GM18909 (cell line): ENCODE measurements around the gene MARCHF10.

Experiments used
- ATAC-seq: cut with Tn5 transposase; IDR thresholded peaks from one replicate; pipeline ENCODE4 v1.9.1; 2021; ENCODE audit warnings: mild to moderate bottlenecking; ENCODE audit not compliant: unreplicated experiment, poor library complexity

The MARCHF10 gene

GRCh38 chr17:62757500-62757951, 50.6 kb downstream of the MARCHF10 start:
- ATAC-seq = no peak

DNA sequence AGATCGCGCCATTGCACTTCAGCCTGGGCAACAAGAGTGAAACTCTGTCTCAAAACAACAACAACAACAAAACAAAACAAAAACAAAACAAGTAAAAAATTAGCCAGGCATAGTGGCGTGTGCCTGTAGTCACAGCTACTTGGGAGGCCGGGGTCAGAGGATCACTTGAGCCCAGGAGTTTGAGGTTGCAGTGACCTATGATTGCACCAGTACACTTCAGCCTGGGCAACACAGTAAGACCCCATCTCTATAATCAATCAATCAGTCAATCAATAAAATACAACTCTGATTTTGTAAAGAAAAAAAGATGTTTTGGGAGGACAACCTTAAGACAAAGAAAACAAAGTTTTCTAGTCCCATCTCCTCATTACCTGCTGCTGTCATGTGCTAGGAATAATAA, 51.9 kb downstream of the MARCHF10 start:
- no peak for ATAC-seq

DNA sequence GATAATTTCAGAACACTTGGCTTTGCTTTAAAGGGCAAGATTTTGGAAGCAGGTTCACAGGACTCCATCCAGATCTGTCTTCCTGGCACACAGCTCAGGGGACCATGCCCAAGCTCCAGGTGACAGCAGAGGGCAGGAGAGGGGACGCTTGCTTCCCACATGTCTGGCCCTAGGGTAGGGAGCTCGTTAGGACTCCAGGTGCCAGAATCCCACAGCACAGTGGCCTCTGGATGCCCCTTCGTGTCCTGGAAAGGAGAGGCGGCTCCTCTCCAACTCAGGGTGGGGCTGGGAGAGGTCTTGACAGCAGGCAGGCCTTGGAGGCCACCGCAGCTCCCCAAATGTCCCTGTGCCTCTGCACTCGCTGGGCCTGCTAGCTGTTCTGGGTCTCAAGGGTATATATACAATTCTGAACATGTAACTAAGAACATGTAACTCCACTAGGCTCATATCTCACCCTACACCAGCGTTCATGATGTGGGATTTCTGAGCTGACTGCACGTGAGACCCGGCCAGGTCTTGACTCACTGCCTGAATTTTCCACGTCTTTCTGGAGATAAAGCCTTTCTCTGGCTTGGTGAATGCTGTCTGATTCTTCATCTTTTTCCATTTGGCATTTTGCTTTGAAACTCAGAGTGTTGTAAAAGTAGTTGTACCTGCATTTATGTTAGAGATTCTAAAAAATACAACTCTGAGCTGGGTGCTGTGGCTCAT, 52.8 kb downstream of the MARCHF10 start:
- ATAC-seq = no peak

GRCh38 chr17:62754631-62755030, 53.5 kb downstream of the MARCHF10 start:
- ATAC-seq = no peak

- ATAC-seq = no peak
Observed at GRCh38 chr17:62753562-62753961, 54.6 kb downstream of the MARCHF10 start.

- ATAC-seq = no peak
Observed at GRCh38 chr17:62751060-62751691, 56.9 kb downstream of the MARCHF10 start.

DNA sequence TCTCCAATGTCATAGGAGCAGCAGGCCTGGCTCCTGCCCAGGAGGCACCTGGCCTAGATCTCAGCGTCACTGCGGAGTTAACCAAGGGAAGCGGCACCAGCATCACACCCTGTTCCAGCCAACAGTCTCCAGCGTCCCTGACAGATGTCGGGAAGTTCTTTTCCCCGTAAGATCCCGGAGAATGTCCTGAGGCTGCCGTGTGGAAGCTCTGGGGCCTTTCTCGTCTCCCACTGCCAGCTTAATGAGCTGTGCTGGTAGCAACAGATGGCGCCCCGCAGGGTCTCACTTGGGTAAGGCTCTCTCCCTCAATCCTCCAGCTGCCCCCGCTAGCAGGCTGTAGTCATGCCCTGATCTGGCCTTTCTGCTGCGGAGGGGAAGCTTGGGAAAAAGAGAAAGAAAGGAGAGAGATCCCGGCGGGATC, 57.5 kb downstream of the MARCHF10 start:
- no peak for ATAC-seq

- ATAC-seq = no peak
Observed at GRCh38 chr17:62749926-62750325, 58.2 kb downstream of the MARCHF10 start.

DNA sequence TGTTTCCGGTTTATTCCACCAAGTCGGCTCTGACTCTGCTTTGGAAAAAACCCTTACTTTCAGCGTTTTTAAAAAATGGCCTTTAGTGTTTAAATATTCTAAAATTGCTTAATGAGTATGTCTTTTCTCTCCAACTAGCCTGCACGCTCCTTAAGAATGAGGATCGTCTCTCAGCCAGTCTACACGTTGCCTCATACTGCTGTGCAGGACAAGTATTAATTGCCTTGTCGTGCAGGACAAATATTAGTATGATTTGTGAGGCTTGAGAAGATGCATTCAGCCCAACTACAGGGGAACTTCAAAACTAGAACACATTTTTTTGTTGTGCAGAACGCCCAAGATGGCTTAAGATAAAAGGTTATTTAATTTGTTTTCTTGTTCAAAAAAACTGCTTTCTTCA, 61.2 kb downstream of the MARCHF10 start:
- ATAC-seq = no peak

DNA sequence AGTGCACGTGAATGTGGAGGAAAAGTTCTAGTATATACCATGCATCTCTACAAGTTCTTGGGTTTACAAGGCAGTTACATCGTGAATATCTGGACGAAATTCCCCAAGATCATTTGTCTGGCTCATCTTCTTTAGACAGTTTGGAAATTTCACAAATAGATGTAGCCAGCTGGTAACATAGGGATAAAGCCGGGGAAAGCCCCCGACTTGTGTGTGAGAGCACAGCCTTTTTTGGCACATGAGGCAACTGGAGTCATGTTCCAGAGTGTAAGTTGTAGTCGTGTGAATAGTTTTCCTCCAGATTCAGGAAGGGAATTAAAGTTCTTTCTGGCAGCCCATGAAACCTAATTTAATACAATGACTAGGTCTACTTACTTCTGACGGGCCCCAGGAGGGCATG, 62.3 kb downstream of the MARCHF10 start:
- ATAC-seq = no peak

GRCh38 chr17:62744259-62744658, 63.9 kb downstream of the MARCHF10 start:
- no peak for ATAC-seq

DNA sequence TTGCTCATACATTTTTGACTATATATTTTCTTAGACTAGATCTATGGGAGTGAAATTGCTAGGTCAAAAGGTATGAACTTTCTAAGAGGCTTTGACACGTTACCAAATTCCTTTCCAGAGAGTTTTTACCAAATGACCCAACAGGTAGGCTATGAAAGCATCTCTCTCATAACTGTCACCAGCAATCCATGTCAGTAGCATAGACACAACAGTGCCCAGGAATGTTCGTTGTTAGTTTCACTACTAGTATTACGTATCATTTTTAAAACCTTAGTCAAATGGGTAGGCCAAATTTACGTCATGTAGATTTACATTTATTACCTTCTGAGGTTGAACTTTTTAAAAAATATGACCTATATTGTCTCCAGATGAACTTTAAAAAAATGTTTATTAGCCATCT, 66.8 kb downstream of the MARCHF10 start:
- ATAC-seq = no peak

DNA sequence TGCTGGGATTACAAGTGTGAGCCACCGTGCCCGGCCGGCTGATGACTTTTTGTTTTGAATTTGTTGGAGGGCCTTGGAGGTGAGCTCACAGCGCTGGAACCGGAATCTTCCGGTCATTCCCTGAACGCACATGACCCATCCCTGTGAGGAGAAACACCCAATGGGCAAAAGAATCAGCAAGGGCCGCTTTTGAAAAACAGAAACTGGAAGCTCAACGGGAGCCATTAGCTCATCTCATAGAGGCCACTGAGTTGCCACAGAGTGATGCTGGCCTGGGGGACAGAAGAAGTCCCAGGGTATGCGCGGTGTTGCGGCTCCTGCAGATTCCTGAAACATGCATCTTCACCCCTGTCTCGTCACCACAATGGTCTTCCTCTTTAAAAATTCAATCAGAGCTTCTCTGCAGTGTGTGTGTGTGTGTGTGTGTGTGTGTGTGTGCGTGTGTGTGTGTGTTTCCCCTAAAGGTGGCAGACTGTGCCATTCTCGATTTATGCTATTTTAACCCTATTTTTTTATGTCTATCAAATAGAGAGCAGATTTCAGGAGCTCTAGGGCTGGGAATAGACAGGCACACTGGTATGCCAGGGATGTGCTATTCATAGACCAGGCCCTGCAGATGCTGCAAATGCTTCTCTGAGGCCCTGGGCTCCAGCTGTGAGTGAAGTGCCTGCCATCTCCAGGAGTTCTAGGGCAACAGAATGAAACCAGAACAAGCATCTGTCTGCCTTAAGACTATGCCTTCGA, 68.3 kb downstream of the MARCHF10 start:
- ATAC-seq = no peak

DNA sequence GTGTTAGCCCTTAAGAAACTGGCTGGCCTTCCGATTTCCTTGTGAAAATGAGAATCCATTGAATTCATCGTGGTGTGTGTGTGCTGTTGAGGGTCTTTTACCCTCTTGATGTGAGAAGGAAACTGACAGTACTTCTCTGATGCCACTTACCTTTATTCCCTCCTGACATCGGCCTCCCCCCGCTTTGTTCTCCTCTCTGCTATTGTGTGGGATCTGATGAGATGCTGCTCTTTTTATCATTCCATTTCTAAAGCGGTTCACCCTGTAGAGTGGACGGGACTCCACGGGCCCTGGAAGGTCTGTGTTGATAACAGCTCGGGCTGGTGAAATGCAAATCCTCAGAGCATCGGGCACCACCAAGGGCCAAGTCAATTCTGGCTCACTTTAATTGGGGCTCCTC, 69.8 kb downstream of the MARCHF10 start:
- ATAC-seq = no peak

DNA sequence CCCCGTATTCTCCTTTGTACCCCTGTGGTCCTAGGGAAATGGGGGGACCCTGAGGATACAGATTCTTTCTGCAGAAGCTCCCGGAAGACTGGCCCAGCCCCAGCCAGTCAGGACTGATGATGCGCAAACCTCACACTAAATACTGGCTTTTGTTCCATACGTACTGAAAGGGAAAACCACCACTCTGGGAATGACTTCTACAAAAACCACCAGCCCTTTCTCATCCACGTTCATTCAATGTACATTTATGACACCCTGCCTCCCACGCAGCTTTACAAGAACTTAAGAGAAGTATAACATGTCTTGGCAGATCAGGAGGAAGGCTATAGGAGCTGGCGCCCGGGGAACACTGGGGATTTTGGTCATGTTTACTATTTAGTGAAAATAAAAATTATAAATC, 70.6 kb downstream of the MARCHF10 start:
- ATAC-seq = no peak

DNA sequence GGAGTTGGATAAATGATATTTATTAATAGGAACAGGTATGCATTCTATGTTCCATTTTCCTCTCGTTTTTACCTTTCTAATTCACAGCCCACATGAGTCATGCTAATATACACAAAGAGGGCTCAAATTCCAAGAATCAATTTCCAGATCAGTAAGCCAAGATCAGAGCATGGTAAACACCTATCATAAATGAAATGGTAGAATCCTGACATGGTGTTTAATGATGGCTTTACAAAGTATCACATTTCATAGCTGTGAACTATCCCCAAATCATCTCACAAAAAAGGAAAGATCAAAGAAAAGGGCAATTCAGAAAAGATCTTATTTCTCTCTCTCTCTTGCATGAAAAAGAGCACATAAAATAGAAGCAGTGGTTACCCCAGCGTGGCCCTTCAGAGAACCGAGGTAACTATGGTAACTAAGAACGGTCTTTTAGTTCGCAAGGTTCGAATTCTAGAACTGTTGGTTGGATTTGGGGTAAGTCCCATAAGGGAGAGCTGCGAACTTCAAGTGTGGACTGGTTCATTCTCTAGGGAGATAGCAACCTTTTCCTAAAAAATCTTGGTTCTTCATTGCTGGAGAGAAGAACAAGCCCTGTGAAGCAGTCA, 73.0 kb downstream of the MARCHF10 start:
- no peak for ATAC-seq

GRCh38 chr17:62732125-62732524, 76.0 kb downstream of the MARCHF10 start:
- no peak for ATAC-seq

- ATAC-seq = no peak
Observed at GRCh38 chr17:62727916-62728672, 80.0 kb downstream of the MARCHF10 start.

DNA sequence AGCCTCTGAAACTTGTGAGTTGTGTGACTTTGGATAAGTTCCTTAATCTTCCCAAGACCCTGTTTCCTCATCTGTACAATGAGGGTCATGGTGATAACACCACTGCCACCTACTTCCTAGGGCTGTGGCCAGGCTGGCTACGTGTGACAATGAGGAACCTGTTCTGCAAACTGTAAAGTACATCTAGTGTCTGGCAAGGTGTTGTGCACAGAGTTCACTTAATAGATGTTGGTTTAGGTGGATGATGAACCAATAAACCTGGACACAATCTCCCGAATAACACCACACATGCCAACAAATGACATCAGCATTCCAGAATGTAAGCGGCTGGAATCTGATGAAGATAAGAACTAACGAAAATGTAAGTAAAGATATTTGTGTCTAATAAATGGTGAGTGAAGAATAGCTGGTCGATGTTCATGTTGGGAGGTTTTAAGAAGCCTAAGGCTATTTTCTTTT, 82.3 kb downstream of the MARCHF10 start:
- no peak for ATAC-seq
